Measurements from ENCODE around the gene APOB. TPM values are rescaled to one million over a fixed set of nuclear protein-coding genes. Genes with fewer than 3 reads are reported as not detected.

The APOB gene
- total RNA-seq, 1 experiment from 2014 or later = 1.5 TPM

GRCh38 chr2:21059885-21060610 is 16.2 kb upstream of the APOB start:
- POLR2A ChIA-PET = no interaction called here
- DNase-seq (ENCODE audit: low spot score) (no peak), ATAC-seq (no peak)
- Mint-ChIP-seq H3K9me3 (no peaks in the 10 kb centered on the region), H3K27me3 (ENCODE audit: low read depth) (no peaks in the 10 kb centered on the region), H3K4me3 (no peak overlapping the region), H3K36me3 (no peaks in the 10 kb centered on the region), H3K4me1 (no peaks in the 10 kb centered on the region), H3K27ac (no peak overlapping the region)
- no peak for TF ChIP-seq TEAD4 (CRISPR knock-in tag; IDR thresholded peaks at IDR 0.05)
- TF ChIP-seq ZNF416 (CRISPR knock-in tag; IDR thresholded peaks at IDR 0.05) = no peak
- TF ChIP-seq E2F4 (CRISPR knock-in tag; IDR thresholded peaks at IDR 0.05; ENCODE audit: borderline replicate concordance, low read depth) = no peak
- no peak for TF ChIP-seq AFF4 (CRISPR knock-in tag; IDR thresholded peaks at IDR 0.05; ENCODE audit: borderline replicate concordance)
- TF ChIP-seq USF1 (CRISPR knock-in tag; IDR thresholded peaks at IDR 0.05) = no peak
- no peak for TF ChIP-seq ETV6 (CRISPR knock-in tag; IDR thresholded peaks at IDR 0.05)
- TF ChIP-seq ZMAT4 (CRISPR knock-in tag; IDR thresholded peaks at IDR 0.05) = no peak
- TF ChIP-seq STAT6 (CRISPR knock-in tag; conservative IDR thresholded peaks at IDR 0.05; ENCODE audit: low read depth) = no peak
- CTCF ChIA-PET = no interaction called here

- H3K4me1 Mint-ChIP-seq = peaks cover 13% of the 10 kb centered on the region; the same call in 1 of the 2 replicates
- ATAC-seq (no peak), DNase-seq (ENCODE audit: low spot score) (no peak)
- no peak for TF ChIP-seq ZNF671 (CRISPR knock-in tag; IDR thresholded peaks at IDR 0.05)
- no peak for TF ChIP-seq GTF2I (CRISPR knock-in tag; conservative IDR thresholded peaks at IDR 0.05)
- TF ChIP-seq FOXK1 (CRISPR knock-in tag; IDR thresholded peaks at IDR 0.05) = no peak
- TF ChIP-seq ZNF219 (CRISPR knock-in tag; IDR thresholded peaks at IDR 0.05; ENCODE audit: borderline replicate concordance) = no peak
- no peak for TF ChIP-seq ZBTB43 (CRISPR knock-in tag; IDR thresholded peaks at IDR 0.05)
- no peak for TF ChIP-seq NR2C2 (CRISPR knock-in tag; IDR thresholded peaks at IDR 0.05)
- TF ChIP-seq USF1 (CRISPR knock-in tag; IDR thresholded peaks at IDR 0.05) = no peak
- POLR2A ChIA-PET = no interaction called here
- no peaks in the 10 kb centered on the region for H3K9me3 Mint-ChIP-seq
- H3K36me3 Mint-ChIP-seq = no peaks in the 10 kb centered on the region
- CTCF ChIA-PET = no interaction called here
- no peak overlapping the region for H3K27ac Mint-ChIP-seq
- no peak overlapping the region for H3K4me3 Mint-ChIP-seq
- no peaks in the 10 kb centered on the region for H3K27me3 Mint-ChIP-seq (ENCODE audit: low read depth)
These were observed 13.2 kb upstream of the APOB start for GRCh38 chr2:21057097-21057496.
